ENCODE data around the gene TK1.

Gene TK1

DNA sequence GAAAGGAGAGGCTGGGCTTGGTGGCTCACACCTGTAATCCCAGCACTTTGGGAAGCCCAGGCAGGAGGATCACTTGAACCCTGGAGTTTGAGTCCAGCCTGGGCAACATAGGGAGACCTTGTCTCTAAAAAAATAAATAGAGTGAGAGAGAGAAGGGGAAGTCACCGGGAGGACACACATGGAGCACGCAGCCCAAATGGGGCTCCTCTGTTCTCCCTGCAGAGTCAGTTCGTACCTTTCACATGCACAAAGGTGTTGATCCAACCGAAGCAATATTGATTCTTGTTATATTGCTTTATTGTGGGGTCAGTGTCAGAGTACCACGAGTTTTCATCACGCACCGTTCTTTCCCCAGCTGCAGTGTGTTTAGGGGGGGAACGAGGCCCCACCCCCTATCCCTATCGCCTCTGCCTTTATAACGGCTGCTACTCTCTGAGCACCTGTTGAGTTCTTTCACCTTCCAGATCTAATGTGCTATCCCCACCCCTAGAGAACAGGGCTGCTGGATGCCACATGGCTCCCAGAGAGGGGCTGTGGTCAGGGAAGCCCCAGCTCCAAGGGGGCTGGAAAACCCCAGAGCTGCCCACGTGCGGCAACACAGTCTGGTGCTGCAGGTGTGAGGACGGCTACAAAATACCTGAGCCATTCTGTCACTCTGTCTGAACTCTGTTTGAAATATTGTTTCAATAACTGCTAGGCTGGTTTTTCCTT, 43.6 kb upstream of the TK1 start:
- TF ChIP-seq EP300 (IDR thresholded peaks at IDR 0.05; ENCODE audit: borderline replicate concordance), result no peak
- no peak for TF ChIP-seq CEBPB (IDR thresholded peaks at IDR 0.05)
- TF ChIP-seq, protein P1, sequence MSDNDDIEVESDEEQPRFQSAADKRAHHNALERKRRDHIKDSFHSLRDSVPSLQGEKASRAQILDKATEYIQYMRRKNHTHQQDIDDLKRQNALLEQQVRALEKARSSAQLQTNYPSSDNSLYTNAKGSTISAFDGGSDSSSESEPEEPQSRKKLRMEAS (IDR thresholded peaks at IDR 0.05), result peak; percentile 56

DNA sequence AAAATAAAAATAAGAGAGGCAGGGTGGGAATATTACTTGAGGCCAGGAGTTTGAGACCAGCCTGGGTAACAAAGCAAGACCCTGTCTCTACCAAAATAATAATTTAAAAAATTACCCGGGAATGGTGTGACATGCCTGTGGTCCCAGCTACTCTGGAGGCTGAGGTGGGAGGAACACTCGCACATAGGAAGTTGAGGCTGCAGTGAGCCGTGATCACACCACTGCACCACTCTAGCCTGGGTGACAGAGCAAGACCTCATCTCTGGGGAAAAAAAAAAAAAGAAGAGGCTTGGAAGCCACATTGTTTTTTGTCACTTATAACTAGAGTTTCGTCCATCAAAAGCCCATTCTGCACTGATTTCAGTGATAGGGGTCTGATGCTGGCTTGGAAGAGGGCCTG, 41.3 kb upstream of the TK1 start:
- no peak for TF ChIP-seq YY1 (IDR thresholded peaks at IDR 0.05; ENCODE audit: low read depth)
- TF ChIP-seq TCF12 (IDR thresholded peaks at IDR 0.05; ENCODE audit: low read depth), result no peak
- TF ChIP-seq, protein P2, sequence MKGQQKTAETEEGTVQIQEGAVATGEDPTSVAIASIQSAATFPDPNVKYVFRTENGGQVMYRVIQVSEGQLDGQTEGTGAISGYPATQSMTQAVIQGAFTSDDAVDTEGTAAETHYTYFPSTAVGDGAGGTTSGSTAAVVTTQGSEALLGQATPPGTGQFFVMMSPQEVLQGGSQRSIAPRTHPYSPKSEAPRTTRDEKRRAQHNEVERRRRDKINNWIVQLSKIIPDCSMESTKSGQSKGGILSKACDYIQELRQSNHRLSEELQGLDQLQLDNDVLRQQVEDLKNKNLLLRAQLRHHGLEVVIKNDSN (IDR thresholded peaks at IDR 0.05), result no peak
- no peak for TF ChIP-seq EP300 (IDR thresholded peaks at IDR 0.05; ENCODE audit: borderline replicate concordance)
- no peak for TF ChIP-seq REST (IDR thresholded peaks at IDR 0.05; ENCODE audit: low read depth)
- TF ChIP-seq RAD21 (IDR thresholded peaks at IDR 0.05; ENCODE audit: low read depth), result no peak
- no peak for TF ChIP-seq EGR1 (IDR thresholded peaks at IDR 0.05)
- TF ChIP-seq, protein P1 (IDR thresholded peaks at IDR 0.05), result no peak
- TF ChIP-seq NFIC (IDR thresholded peaks at IDR 0.05), result no peak
- TF ChIP-seq TAF1 (IDR thresholded peaks at IDR 0.05; ENCODE audit: low read depth), result no peak
- no peak for TF ChIP-seq CEBPB (IDR thresholded peaks at IDR 0.05)
- no peak for TF ChIP-seq TEAD4 (IDR thresholded peaks at IDR 0.05)
- no peak for TF ChIP-seq FOXM1 (IDR thresholded peaks at IDR 0.05; ENCODE audit: borderline replicate concordance, low read depth)
- no peak for TF ChIP-seq CREB1 (IDR thresholded peaks at IDR 0.05; ENCODE audit: low read depth)
- TF ChIP-seq ZBTB7A (IDR thresholded peaks at IDR 0.05; ENCODE audit: low read depth), result no peak

DNA sequence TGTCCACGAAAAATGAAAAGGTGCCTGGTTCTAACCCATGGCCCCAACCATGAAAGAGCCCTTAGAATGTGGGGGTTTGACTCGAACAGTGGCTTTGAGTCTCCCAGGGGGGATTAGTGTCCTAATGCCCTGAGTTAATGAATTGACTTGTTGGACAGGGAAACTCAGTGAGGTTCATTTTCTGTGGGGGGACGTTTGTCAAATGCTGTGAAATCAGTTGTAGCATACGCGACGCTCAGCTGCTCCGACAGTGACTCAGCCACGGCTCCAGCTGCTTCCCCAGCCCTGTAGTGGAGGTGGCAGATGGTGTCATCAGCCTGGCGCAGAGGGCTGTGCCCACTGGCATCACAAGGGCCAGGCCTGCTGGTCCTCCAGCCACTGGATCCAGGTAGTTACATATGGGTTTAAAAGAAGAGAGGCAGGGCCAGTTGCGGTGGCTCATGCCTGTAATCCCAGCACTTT, 40.6 kb upstream of the TK1 start:
- TF ChIP-seq CREB1 (IDR thresholded peaks at IDR 0.05; ENCODE audit: low read depth) (no peak), CEBPB (IDR thresholded peaks at IDR 0.05) (no peak)

DNA sequence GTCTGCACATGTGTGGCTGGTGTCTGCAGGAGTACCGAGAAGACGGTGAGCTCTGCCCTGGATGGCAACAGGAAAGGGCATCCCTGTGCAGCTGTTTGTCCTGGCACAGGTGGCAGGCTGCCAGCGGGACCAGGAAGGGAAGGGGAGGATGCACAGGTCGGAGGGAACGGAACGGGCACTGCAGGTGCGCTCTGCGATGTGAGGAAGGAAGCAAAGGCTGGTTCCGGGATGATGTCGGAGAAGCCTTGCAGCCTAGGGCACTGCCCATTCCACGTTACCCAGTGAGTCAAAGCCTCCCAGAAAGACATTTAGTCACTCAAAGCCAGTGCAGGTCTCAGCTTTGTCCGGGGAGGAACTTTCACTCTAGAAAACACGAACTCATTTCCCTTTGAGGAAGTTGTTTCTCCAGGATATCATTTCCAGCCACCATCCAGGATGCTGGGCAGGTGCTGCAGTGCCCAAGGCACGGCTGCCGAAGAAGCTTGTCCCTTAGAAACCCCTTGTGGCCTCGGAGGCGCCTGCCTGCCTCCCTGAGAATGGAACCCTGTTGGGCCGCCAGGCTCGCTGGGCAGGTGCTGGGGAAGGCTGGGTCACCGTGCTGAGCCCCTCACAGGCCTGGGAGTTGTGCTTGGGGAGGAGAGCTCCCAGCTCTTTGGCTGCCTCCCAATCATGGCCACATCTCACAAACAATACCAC, 40.1 kb upstream of the TK1 start:
- TF ChIP-seq CREB1 (IDR thresholded peaks at IDR 0.05; ENCODE audit: low read depth) (no peak), EGR1 (IDR thresholded peaks at IDR 0.05) (no peak), TAF1 (IDR thresholded peaks at IDR 0.05; ENCODE audit: low read depth) (no peak), EP300 (IDR thresholded peaks at IDR 0.05; ENCODE audit: borderline replicate concordance) (no peak), RAD21 (IDR thresholded peaks at IDR 0.05; ENCODE audit: low read depth) (no peak), TCF12 (IDR thresholded peaks at IDR 0.05; ENCODE audit: low read depth) (no peak), ZBTB7A (IDR thresholded peaks at IDR 0.05; ENCODE audit: low read depth) (no peak), REST (IDR thresholded peaks at IDR 0.05; ENCODE audit: low read depth) (no peak), FOXM1 (IDR thresholded peaks at IDR 0.05; ENCODE audit: borderline replicate concordance, low read depth) (no peak), TEAD4 (IDR thresholded peaks at IDR 0.05) (no peak), YY1 (IDR thresholded peaks at IDR 0.05; ENCODE audit: low read depth) (no peak), CEBPB (IDR thresholded peaks at IDR 0.05) (no peak), NFIC (IDR thresholded peaks at IDR 0.05) (no peak)
- TF ChIP-seq, protein P2 (IDR thresholded peaks at IDR 0.05), result no peak
- TF ChIP-seq, protein P1 (IDR thresholded peaks at IDR 0.05), result no peak

DNA sequence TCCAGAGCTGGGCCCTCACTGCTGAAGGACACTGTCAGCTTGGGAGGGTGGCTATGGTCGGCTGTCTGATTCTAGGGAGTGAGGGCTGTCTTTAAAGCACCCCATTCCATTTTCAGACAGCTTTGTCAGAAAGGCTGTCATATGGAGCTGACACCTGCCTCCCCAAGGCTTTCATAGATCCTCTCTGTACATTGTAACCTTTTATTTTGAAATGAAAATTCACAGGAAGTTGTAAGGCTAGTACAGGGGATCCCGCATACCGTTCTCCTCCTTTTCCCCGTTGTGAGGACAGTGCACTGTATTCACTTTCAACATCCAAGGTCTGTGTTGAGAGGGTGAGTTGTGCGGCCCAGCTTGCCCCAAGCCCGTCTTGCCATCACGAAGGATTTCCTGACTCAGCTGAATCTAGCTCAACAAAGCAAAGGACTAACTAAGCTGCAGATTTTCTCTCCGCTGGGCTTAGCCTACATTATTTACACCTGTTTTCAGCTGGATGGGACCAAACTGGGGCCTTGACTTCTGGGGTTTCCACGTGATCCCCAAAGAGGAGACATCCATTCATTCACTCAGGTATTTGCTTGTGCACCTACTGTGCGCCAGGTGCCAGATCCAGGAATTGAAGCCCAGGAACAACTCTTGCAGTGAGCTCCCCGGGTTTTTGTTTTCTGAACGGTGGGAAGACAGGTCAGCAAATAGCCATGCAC, 39.4 kb upstream of the TK1 start:
- TF ChIP-seq CEBPB (IDR thresholded peaks at IDR 0.05) (no peak), REST (IDR thresholded peaks at IDR 0.05; ENCODE audit: low read depth) (no peak), ZBTB7A (IDR thresholded peaks at IDR 0.05; ENCODE audit: low read depth) (no peak)
- TF ChIP-seq, protein P1 (IDR thresholded peaks at IDR 0.05), result no peak

Data from Ishikawa (cell line).